Measurements from ENCODE around the gene GUCY1A1.

GUCY1A1 gene

GRCh38 chr4:155688860-155689259, 22.2 kb downstream of the GUCY1A1 start:
- no peaks in the 10 kb centered on the region for H3K36me3 ChIP-seq (ENCODE audit: control insufficient read depth in 2 of 2, insufficient read depth in 1 of 2, low read length in 2 of 2)
- CTCF ChIA-PET: no interaction called here
- H3K4me3 ChIP-seq (ENCODE audit: low read depth, low read length): no peak overlapping the region
- POLR2A ChIA-PET: no interaction called here
- H3K4me1 ChIP-seq (ENCODE audit: control insufficient read depth, insufficient read depth, low read length): no peaks in the 10 kb centered on the region
- no peak for TF ChIP-seq SP3 (tag by site-specific recombination; IDR thresholded peaks at IDR 0.05)
- TF ChIP-seq ZNF664 (tag by site-specific recombination; IDR thresholded peaks at IDR 0.05): no peak
- no peak for TF ChIP-seq ZNF37A (tag by site-specific recombination; IDR thresholded peaks at IDR 0.05)
- TF ChIP-seq, protein P1, sequence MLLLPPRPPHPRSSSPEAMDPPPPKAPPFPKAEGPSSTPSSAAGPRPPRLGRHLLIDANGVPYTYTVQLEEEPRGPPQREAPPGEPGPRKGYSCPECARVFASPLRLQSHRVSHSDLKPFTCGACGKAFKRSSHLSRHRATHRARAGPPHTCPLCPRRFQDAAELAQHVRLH (tag by site-specific recombination; IDR thresholded peaks at IDR 0.05): no peak
- no peak for TF ChIP-seq SCRT1 (tag by site-specific recombination; IDR thresholded peaks at IDR 0.05; ENCODE audit: borderline replicate concordance)
- no peak for TF ChIP-seq ZNF112 (tag by site-specific recombination; IDR thresholded peaks at IDR 0.05)
- TF ChIP-seq ZNF366 (tag by site-specific recombination; conservative IDR thresholded peaks at IDR 0.05): no peak
- TF ChIP-seq ZNF404 (tag by site-specific recombination; IDR thresholded peaks at IDR 0.05): no peak
- no peak overlapping the region for H3K27ac ChIP-seq (ENCODE audit: extremely low read depth, low read depth, low read length)
- H3K9me3 ChIP-seq (ENCODE audit: control insufficient read depth, insufficient read depth, low read depth, low read length): no peaks in the 10 kb centered on the region

DNA sequence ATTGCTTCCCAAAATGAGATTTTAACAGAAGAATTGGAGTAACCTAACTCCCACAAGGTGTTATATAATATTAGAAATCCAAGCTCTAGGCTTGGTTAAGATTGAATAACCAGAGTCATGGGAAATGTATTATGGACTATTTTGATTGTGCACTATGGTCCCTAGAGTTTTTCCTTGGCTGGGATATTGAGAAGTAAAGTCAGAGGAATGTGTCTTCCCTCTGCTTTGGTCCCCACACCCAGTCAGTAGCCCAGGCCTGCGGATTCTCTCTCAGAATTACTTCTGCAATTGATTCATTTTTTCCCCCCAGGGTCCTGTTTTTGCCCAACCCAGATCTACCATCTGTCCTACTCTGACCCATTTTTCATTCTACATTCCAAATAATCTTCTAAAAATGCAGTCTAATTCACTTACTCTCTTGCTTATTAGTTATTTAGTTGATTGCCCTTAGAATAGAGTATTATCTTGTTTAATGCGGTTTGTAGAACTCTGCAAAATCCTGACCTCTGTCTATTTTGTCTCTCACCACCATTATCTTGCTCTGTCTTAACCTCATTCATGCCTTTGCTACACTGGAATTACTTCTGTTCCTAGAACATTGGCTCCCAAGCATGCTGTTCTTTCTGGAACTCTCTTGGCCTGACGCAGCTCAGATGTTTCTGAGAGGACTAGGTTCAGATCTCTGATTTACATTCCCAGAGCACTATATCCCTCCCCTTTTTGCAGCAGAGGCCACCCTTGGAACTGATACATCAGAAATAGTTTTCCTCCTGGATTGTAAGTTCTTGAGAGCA, 23.6 kb downstream of the GUCY1A1 start:
- TF ChIP-seq ZNF223 (tag by site-specific recombination; IDR thresholded peaks at IDR 0.05): no peak
- no peak for TF ChIP-seq FEZF1 (tag by site-specific recombination; IDR thresholded peaks at IDR 0.05)
- no peak for TF ChIP-seq ZNF433 (tag by site-specific recombination; IDR thresholded peaks at IDR 0.05; ENCODE audit: low read depth)
- no peak for TF ChIP-seq ZNF23 (tag by site-specific recombination; IDR thresholded peaks at IDR 0.05; ENCODE audit: borderline replicate concordance)
- TF ChIP-seq ZNF416 (tag by site-specific recombination; IDR thresholded peaks at IDR 0.05): no peak
- TF ChIP-seq INSM2 (tag by site-specific recombination; IDR thresholded peaks at IDR 0.05): no peak
- TF ChIP-seq, protein P2, sequence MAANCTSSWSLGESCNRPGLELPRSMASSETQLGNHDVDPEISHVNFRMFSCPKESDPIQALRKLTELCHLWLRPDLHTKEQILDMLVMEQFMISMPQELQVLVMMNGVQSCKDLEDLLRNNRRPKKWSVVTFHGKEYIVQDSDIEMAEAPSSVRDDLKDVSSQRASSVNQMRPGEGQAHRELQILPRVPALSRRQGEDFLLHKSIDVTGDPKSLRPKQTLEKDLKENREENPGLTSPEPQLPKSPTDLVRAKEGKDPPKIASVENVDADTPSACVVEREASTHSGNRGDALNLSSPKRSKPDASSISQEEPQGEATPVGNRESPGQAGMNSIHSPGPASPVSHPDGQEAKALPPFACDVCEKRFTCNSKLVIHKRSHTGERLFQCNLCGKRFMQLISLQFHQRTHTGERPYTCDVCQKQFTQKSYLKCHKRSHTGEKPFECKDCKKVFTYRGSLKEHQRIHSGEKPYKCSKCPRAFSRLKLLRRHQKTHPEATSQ (tag by site-specific recombination; IDR thresholded peaks at IDR 0.05): no peak
- TF ChIP-seq ZNF473 (tag by site-specific recombination; IDR thresholded peaks at IDR 0.05): no peak
- no peak for TF ChIP-seq SCRT2 (tag by site-specific recombination; IDR thresholded peaks at IDR 0.05)
- TF ChIP-seq ZNF274 (IDR thresholded peaks at IDR 0.05; ENCODE audit: low read length): no peak
- TF ChIP-seq ZNF274 (tag by site-specific recombination; IDR thresholded peaks at IDR 0.05; ENCODE audit: borderline replicate concordance): no peak
- TF ChIP-seq ZNF571 (tag by site-specific recombination; IDR thresholded peaks at IDR 0.05): no peak
- TF ChIP-seq ZNF837 (tag by site-specific recombination; IDR thresholded peaks at IDR 0.05): no peak
- no peak for TF ChIP-seq ZNF311 (tag by site-specific recombination; IDR thresholded peaks at IDR 0.05; ENCODE audit: borderline replicate concordance)
- TF ChIP-seq ZNF138 (tag by site-specific recombination; IDR thresholded peaks at IDR 0.05; ENCODE audit: borderline replicate concordance): no peak
- no peak for TF ChIP-seq SP3 (tag by site-specific recombination; IDR thresholded peaks at IDR 0.05)
- ChIA-PET POLR2A (no interaction called here), CTCF (no interaction called here)
- H3K36me3 ChIP-seq (ENCODE audit: control insufficient read depth in 2 of 2, insufficient read depth in 1 of 2, low read length in 2 of 2): no peaks in the 10 kb centered on the region
- no peaks in the 10 kb centered on the region for H3K4me1 ChIP-seq (ENCODE audit: control insufficient read depth, insufficient read depth, low read length)
- no peak overlapping the region for H3K27ac ChIP-seq (ENCODE audit: extremely low read depth, low read depth, low read length)
- H3K9me3 ChIP-seq (ENCODE audit: control insufficient read depth, insufficient read depth, low read depth, low read length): no peaks in the 10 kb centered on the region
- no peak overlapping the region for H3K4me3 ChIP-seq (ENCODE audit: low read depth, low read length)

All from HEK293 (cell line).